Right lobe of liver (tissue), 4 donors: ENCODE data around the gene SRGN.

Source experiments
- POLR2A ChIP-seq: fragments of 450-650 bp; IDR thresholded peaks from one replicate; pipeline ENCODE4 v1.6.1; 2017; ENCODE audit warnings: antibody characterized with exemption, mild to moderate bottlenecking
- TF ChIP-seq, protein P1 (sequence below), 4 donors: fragments of 200-600 bp in 3 of 4; fragments of 450-650 bp in 1 of 4; IDR thresholded peaks; one replicate each; pipeline versions ENCODE4 v1.5.1 to v1.8.0; 2016 to 2022; ENCODE audit warnings: antibody characterized with exemption in 4 of 4, mild to moderate bottlenecking in 2 of 4
- donor health status: DM: no; HTN: no; CAD: no.
- donor health status: DM: no; HTN: no; CAD: no.
- donor health status: DM: no; HTN: yes; CAD: no.

DNA sequence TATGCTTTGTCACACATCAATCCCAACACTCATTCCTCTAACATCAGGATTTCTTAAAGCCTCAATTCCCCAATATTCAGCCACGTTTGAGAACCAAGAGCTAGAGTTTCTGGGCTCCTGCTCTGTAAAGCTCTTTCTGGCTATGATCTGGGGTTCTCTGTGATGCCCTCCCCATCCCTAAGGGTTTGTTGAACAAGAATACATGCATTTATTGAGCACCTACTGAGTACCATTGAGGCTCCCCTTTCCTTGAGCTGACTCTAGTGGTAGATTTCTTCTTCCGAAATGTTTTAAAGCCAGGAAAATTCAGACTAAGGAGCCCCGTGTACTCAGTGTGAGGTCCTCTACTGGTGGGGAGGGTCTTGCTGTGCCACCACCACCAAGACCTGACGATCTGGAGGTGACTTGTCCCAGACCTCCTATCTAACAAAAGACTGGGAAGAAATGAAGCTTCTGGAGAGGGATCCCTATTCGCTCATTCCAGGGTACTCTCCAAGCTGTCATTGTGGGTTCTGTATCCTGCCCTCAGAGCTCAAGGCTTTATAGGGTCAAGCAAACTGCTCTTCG lies 23.1 kb upstream of the SRGN start:
- TF ChIP-seq, protein P1, sequence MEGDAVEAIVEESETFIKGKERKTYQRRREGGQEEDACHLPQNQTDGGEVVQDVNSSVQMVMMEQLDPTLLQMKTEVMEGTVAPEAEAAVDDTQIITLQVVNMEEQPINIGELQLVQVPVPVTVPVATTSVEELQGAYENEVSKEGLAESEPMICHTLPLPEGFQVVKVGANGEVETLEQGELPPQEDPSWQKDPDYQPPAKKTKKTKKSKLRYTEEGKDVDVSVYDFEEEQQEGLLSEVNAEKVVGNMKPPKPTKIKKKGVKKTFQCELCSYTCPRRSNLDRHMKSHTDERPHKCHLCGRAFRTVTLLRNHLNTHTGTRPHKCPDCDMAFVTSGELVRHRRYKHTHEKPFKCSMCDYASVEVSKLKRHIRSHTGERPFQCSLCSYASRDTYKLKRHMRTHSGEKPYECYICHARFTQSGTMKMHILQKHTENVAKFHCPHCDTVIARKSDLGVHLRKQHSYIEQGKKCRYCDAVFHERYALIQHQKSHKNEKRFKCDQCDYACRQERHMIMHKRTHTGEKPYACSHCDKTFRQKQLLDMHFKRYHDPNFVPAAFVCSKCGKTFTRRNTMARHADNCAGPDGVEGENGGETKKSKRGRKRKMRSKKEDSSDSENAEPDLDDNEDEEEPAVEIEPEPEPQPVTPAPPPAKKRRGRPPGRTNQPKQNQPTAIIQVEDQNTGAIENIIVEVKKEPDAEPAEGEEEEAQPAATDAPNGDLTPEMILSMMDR (IDR thresholded peaks at IDR 0.05), result no peak
- no peak for TF ChIP-seq POLR2A
